OCI-LY7 (cell line): ENCODE data around the gene AKIRIN2.

Source experiments
- CTCF ChIP-seq: fragments of 200-600 bp; sonication (generic); conservative IDR thresholded peaks from 2 replicates; pipeline ENCODE4 v1.5.1; 2014; ENCODE audit warnings: mild to moderate bottlenecking, antibody characterized with exemption, low read length, moderate library complexity, mixed read lengths
- EZH2phosphoT487 ChIP-seq: fragments of 200-600 bp; sonication (generic); IDR thresholded peaks from 2 replicates; pipeline ENCODE4 v1.6.1; 2018; ENCODE audit warnings: low read depth, borderline replicate concordance, mild to moderate bottlenecking, mixed run types, antibody characterized with exemption, low read length, moderate library complexity, mixed read lengths

- TF ChIP-seq CTCF: no peak
- TF ChIP-seq EZH2phosphoT487: no peak
These were observed 16.8 kb upstream of the AKIRIN2 start for GRCh38 chr6:87718662-87719433.
